ENCODE data around the gene DENND2D.

DENND2D gene

DNA sequence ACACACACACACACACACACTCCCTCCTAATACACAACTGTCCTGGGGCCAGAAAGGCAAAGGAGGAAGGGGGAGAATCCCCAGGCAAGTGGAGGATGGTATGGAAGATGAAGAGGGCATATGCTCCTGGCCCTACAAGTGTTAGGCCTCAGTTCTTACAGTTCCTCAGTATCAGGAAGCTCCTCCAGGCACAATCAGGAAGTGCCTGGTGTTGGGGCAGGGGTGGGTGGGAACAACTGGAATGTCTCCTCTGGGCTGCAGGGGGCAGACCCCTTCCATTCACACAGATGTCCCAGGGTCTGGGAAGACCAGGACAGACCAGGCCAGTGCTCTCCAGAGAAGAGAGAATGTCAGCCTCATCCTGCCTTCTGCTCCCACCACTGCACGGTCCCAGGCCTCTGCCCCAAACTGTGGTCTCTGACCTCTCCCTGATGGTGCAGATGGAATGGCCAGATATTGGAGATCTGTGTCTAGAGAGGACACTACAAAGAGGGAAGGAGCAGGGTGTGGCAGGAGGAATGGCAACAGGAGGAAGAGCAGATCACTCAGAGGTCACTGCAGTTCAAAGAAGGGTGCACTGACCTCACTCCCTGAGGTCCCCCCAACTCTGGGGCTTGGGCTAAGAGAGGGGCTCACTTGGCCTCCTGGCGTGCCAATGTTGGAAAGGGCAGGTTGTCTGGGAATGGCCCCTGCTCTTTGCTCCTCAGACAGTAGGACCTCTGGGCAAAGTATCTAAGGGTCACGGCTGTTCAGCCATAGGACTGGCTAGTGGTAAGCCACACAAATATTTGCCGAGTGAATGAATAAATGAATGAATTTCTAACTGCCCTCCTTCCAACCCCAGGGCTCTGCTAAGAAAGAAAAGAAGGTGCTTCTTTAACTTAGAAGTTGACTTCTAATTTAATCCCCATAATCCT lies 2.5 kb upstream of the DENND2D start:
- DNase-seq = no peak

- DNase-seq = no peak
Observed at GRCh38 chr1:111202366-111202706, 1.9 kb upstream of the DENND2D start.

- DNase-seq = no peak
Observed at GRCh38 chr1:111201275-111202090, 1.0 kb upstream of the DENND2D start.

GRCh38 chr1:111200802-111201161 lies 336 bp upstream of the DENND2D start:
- DNase-seq = no peak

DNA sequence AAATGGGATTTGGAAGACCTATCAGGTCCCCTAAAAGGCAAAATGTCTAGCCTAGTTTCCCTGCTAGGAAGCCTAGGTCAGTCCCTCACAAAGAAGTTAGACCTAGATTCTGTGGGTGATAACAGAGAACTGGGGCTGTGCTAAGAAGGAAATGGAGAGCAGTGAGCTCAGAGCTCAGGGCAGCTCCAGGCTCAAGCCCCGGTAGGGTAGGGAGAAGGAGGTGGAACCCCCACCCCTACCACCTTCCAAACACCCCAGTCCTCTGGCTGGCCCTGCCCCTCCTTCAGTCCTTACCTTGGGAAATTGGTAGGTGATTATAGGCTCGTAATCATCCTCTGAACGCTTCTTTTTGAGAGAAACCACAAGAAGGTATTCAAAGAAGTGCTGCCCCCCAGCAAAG lies 1.1 kb downstream of the DENND2D start:
- no peak for DNase-seq

GRCh38 chr1:111198836-111199235 lies 1.6 kb downstream of the DENND2D start:
- no peak for DNase-seq

DNA sequence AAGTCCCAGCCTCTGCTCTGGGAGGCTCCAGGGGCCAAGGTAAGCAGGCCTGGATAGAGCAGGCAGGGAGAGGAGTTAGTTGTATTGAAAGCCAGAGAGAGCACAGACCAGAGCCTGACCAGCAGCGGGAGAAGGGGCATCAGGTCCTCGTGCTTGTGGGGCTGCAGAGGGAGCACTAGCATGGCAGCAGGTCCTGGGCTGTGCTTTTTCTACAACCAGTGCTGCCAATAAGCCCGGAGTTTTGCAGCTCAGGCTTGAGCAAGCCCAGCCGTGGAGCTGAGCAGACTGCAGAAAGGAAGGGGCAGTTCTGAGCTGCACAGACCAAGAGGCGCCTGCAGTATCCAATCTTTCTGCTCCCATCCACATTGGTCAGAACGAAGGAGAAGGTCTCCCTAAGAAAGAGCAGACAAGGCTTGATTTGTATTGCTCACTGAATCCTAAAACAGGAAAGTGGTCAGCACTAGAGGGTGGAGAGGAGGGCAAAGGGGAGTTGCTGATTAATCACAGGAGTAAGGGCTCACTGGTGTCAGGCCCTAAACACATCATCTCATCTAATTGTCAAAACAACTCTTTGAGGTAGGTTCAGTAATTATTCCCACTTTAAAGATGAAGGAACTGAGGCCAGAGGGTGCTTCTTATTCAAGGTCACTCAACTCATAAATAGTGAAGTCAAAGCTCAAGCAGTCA lies 2.7 kb downstream of the DENND2D start:
- DNase-seq = peak in 1 of 2 experiments; percentile 6

DNA sequence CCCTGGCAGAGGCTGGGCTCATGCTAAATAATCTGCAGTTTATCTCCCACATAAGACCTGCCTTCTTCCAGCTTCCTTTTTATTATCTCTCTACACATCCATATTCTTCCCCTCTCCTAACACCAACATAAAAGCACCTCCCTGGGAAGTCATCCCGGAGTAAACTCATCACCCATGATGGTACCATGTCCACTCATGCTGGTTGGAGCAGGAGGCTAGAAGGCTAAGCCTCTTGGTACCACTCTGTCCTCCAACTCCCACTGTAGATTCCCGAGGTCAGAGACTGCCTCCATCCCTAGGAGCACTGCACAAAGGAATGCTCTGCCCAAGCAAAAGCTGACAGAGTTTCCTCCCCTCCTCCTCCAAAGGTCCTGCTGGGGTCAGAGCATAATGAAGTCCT lies 4.2 kb downstream of the DENND2D start:
- no peak for DNase-seq

- DNase-seq = no peak
Observed at GRCh38 chr1:111195002-111195684, 5.3 kb downstream of the DENND2D start.

DNA sequence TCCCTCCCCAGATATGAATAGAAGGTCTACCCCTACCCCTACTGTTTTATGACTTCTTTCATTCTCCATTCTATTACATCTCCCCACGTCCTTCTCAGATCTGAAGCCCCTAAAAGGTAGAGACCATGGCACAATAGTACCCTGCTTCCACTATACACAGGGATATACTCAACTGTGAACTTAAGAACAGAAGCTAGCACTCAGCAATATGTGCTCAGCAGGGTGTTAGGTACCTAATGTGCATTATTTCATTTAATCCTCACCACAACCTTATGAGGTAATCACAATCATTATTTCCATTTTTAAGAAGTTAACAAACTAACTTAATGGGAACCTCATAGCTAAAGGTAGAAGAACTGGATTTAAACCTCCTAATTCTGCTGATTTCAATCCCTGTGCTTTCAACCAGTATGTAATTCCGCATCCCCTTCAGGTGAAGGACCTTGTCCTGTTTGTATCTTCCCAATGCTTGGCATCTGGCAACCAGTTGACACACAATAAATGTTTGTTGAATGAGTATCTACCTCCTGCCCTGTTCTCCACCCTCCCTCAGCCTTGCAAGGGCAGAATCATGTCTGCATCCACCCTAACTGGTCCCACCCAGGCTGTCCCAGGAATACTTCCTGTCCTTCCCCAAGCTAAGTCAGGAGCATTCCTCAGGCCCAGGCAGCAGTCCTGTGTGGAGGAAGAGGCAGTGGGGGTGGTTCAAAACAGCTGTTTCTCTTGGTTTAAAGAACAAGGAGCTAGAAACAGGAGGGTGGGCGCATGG lies 6.5 kb downstream of the DENND2D start:
- DNase-seq = no peak

- no peak for DNase-seq
Observed at GRCh38 chr1:111192658-111193519, 7.6 kb downstream of the DENND2D start.

- no peak for DNase-seq
Observed at GRCh38 chr1:111192074-111192473, 8.4 kb downstream of the DENND2D start.

DNA sequence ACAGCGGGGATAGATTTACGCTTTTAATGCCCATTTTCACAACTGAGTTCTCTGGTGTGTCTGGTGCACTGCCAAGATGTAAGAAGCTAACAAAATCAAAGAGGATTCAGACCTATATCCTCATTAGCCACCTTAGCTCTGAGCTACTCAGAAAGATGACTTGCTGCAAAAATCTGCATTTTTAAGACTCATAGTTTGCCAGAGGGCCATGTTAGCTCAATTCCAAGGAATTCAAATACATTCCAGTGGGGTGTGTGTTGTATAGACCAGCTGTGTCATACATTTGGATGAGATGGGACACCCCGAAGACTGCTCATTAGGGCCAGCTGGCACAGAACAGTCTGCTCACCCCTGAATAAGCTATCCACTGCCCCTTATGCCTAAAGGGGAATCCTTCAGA lies 8.9 kb downstream of the DENND2D start:
- no peak for DNase-seq

DNA sequence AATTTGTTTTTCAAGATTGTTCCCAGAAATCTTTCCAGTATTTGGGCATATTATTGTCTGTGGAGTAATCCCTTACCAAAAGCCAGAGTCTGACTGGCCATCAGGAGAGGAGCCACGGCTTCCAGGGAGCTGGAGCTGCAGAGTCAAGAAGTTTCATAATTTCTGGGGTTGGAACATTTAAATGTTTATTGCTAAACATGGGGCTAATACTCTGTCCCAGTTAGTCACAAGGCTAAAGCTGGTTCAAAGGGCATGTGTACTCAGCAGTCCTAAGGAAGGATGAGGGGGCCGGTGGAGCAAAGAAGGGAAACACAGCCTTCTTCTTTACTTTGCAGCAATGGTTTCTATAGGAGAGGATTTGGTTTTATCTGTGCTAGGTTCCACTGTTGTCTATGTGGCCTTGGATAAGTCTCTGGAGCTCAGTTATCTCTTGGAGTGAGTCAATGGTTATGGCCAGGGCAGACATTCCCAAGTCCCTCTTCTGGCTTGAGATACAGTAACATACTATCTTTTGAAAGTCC lies 9.5 kb downstream of the DENND2D start:
- DNase-seq = no peak

GRCh38 chr1:111184663-111185062 lies 15.8 kb downstream of the DENND2D start:
- DNase-seq = no peak

DNA sequence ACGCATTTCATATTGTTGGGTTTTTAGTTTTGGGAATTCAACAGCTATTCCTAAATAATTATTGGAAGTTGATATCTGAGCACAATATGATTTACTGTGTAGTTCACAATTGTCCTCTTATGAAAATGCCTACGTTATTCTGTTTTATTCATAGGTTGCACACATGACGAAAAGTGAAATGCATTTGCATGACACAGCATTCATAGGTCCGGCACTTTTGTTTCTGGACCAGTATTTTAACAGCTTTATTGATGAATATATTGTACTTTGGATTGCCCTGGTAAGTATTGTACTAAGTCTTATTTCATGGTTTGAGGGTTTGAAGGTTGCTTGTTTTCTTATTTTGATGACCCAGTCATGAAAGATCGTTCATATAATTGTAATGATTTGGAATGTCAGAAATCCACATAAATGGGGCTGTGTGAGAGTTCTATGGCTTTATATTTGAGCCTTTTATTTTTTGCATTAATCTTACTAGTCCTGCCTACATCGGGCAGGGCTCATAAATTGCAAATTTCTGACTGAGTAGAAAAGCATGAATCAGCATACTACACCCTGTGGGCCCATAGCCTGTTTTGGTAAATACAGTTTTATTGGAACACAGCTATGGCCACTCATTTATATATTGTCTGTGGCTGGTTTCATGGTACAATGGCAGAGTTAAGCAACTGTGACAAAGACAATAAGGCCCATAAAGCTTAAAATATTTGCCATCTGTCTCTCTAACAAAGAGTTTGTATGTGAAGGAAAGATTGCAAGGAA lies 17.0 kb downstream of the DENND2D start:
- DNase-seq = no peak

DNA sequence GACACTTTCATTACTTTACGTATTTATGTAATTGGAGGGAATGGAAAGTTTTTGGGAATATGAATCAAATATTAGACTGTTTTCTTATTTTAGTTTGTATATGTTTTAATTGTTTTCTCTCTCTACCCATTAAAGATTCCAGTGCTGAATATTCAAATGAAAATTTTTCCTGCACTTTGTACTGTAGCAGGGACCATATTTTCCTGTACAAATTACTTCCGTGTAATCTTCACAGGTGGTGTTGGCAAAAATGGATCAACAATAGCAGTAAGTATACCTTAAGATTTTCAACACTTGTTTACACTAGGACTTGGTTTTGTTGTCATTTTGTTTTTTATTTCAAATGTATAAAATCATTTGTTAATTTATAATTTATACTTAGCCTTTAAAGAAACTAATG lies 18.4 kb downstream of the DENND2D start:
- no peak for DNase-seq

GRCh38 chr1:111179968-111180533 lies 20.4 kb downstream of the DENND2D start:
- no peak for DNase-seq

DNA sequence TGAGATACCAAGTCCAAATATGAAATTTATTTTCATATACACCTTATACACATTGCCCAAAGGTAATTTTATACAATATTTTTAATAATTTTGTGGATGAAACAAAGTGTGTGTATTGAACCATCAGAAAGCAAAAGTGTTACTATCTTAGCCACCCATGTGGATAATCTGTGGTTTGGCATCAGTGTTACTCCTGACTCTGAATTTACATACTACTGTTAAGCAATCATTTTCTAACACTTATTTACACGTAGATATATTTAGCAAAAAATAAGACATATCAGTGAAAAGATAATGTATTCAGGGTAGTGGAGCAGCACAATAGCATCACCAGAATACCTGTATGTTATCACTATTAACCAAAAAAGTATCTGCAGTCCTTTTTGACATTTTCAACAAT lies 23.8 kb downstream of the DENND2D start:
- no peak for DNase-seq

GRCh38 chr1:111175349-111175748 lies 25.1 kb downstream of the DENND2D start:
- DNase-seq = no peak

Measured in NCI-H524 (cell line).